GM13977 (cell line): Measurements from ENCODE around the gene TGM1.

ENCODE experiments used
- DNase-seq: peaks from one replicate; pipeline ENCODE4 v3.0.0; 2012; ENCODE audit warnings: low spot score
- CTCF ChIP-seq: IDR thresholded peaks from 2 replicates; pipeline ENCODE4 v1.5.1; 2012; ENCODE audit warnings: mild to moderate bottlenecking, control low read depth; ENCODE audit not compliant: insufficient read depth; ENCODE audit errors: extremely low read depth, missing control alignments
- in situ Hi-C: fragments of 300-500 bp; cut with MboI; formaldehyde crosslinking; loops from one replicate; pipeline ENCODE4 v1.12.0; 2022; ENCODE audit warnings: low sequenced_read_pairs, low pct_unique_long_range_greater_than_20kb, mixed read lengths, inconsistent platforms; ENCODE audit not compliant: unreplicated experiment

Gene TGM1

DNA sequence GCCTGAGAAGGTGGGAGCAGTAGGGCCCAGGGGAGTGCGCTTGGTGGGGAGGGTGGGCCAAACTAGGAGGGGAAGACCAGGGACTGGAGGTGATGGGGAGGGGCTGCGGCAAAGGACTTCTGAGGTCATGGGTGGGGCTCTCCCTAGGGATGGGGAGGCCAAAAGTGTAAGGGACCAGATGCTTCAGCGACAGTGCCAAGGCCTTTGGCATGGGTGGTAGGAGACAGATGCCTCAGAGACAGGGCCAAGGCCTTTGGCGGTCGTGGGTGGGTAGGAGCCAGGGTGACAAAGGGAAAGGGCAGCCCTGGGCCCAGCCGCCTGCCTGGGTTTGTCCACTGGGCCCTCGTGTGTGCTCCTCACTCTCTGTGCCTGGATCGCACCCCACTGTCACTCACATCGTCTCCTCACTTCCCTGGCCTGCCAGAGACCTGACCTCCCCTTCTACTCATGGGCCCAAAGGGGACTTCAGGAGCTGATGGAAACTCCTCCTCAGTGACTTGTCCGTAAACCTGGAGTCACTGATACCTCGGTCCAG lies 21.6 kb upstream of the TGM1 start:
- no peak for TF ChIP-seq CTCF
- in situ Hi-C loops: no loop called here
- DNase-seq: no peak

- TF ChIP-seq CTCF: no peak
- in situ Hi-C loops: no loop called here
- no peak for DNase-seq
Measured at GRCh38 chr14:24283796-24284460, 21.0 kb upstream of the TGM1 start.

DNA sequence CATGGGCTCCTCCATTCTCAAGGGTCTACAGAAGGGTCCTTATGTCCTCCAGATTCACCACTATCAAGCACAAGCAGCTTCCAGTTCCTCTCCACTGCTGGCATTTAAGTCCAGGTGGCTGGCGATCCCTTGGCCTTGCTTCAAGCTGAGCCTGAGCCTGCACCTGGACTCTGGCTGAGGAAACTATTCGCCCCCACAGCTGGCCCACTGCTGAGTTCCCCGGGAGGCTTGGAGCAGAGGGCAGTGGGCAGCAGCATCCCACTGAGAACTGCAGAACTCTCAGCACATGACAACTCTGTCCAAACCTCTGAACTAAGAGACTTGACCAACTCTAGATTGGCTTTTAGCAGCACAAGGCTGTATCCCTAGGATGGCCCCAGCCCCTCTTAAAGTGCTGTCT lies 19.8 kb upstream of the TGM1 start:
- DNase-seq: no peak
- in situ Hi-C loops: no loop called here
- no peak for TF ChIP-seq CTCF

DNA sequence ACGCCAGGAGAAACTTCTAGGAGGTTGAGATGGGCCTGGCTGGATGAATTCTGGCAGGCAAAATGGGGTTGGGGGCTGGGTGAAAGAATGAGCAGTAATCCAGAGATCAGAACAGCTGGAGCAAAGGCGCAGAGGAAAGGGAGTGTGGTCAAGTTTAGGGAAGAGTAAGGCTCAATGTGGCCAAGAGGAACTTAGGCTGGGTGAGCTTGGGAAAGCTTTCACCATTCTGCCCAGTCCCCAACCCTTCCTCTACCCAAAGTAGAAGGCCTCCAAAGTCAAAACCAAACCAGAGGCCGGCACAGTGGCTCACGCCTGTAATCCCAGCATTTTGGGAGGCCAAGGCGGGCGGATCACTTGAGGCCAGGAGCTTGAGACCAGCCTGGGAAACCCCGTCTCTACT lies 18.7 kb upstream of the TGM1 start:
- TF ChIP-seq CTCF: no peak
- DNase-seq: no peak
- in situ Hi-C loops: no loop called here

DNA sequence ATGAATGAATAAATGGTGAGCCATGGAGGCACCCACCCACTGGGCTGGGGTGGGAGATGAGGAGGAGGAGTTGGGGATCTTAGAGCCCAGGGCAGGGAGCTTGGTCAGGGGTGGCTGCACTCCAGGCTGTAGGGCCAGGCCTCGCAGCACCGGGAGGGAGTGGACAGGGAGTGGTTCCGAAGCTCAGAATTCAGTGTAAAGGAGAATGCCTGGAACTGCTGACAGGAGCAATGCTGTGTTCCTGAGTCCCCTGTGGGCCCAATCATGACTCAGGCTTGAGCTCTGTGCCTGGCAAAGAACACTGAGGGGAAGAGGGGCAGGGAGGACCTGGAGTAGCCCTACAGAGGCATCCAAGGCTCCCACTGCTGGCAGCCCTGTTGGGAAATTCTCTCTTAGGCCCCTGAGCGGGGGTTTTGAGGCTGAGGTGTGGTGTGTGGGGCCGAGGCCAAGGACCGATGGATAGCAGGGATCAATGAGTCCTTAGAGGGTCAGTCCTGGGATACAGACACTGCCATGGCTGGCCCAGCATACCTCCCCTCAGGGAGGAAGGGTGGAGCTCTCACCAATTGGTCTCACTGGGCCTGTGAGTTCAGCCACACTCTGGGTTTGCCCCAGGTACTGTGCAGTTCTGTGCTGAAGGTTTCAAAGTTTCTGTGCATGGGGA lies 18.0 kb upstream of the TGM1 start:
- no peak for TF ChIP-seq CTCF
- in situ Hi-C loops: no loop called here
- no peak for DNase-seq

DNA sequence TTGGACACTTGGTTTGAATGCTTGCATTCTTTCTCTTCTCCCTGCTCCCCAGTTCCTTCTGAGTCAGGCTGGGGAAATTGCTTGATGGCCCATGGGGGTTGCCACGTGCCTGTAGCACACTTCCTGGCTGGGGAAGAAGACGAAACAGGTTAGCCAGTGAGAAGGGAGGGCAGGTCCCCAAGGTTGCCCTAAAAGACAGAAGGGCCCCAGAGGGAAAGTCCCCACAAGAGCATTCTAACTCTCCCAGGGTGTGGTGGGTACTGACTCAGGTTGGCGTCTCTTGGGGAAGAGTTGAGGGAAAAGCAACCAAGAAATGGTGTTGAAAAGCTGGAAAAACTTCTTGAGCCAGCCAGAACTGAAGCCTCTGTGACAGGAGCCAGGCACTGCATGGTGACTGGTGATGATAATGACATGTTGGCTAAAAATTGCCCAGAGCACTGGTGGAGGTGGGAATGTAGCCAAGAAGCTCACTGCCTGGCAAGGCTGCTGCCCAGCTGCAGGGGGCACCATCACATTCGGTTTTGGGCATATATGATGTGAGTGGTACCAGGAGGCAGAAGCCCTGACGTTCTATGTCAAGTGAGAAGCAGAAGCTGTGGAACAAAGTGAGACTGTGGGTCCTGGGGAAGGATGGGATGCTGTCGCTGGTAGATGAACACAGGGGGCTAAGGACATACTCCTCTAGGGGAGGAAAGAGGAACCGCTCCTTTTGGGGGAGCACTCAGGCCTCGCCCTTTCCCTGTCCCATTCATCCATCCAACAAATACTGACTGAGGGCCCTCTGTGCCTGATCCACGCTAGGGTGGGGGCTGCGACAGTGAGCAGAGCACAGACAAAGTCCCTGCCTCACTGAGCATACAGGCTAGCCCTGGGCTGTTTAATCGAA lies 16.6 kb upstream of the TGM1 start:
- in situ Hi-C loops: no loop called here
- no peak for DNase-seq
- TF ChIP-seq CTCF: peak; percentile 43
